ENCODE measurements around the gene MRPL12. TPM values are rescaled to one million over a fixed set of nuclear protein-coding genes. Genes with fewer than 3 reads are reported as not detected.

Gene MRPL12
- total RNA-seq, 1 experiment from 2014 or later, result 260 TPM

DNA sequence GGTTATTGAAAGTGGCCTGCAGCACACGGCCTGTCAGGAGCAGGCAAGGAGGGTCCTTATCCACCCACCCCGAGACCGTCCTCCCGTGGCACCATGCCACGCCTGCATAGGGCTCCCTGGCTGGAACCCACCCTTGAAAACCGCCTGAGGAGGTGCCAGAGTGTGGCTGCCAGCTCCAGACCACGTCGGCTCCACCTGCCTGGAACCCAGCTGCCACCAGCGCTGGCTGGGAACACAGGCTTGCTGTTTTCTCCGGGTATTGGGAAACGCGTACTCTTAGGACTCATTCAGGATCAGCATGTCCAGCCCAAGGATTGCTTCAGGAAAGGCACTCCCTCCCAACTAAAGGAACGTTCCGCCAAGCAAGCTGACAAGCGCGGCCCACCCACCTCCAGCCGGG is 26.3 kb upstream of the MRPL12 start (continued):
- TF ChIP-seq CTCF (IDR thresholded peaks at IDR 0.05 in 2 of 3, conservative IDR thresholded peaks at IDR 0.05 in 1 of 3; ENCODE audit: borderline replicate concordance in 1 of 3, insufficient read depth in 1 of 3, low read depth in 2 of 3, low read length in 2 of 3) (no peak), CBX3 (IDR thresholded peaks at IDR 0.05; ENCODE audit: low read depth) (no peak), YY1 (IDR thresholded peaks at IDR 0.05; ENCODE audit: extremely low read depth, insufficient replicate concordance, low read depth, low read length) (no peak), EGR1 (IDR thresholded peaks at IDR 0.05; ENCODE audit: low read depth) (no peak), ELF1 (IDR thresholded peaks at IDR 0.05; ENCODE audit: borderline replicate concordance, low read depth) (no peak)

DNA sequence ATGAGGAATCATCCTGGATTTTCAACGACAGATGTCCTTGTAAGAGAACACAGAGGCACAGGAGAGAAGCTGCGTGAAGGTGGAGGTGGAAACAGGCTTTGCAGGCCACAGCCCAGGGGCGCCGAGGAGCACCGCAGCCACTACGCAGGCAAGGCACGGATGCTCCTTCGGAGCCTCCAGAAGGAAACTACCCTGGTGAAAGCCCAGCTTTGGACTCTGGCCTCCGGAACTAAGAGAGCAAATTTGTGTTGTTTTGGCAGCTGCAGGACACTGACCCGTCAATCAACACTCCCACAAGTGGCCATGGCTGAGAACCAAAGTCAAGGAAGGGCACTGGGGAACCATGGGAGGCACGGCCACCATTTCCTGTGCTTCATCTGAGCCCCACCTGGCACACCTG is 23.0 kb upstream of the MRPL12 start:
- no TSS peak for BruUV-seq (replicated peaks)
- Histone ChIP-seq H3K9me3 (ENCODE audit: control insufficient read depth in 1 of 2, insufficient read depth in 1 of 2, low read depth in 1 of 2, low read length in 2 of 2) (no peaks in the 10 kb centered on the region), H3K4me3 (replicated peaks in 1 of 2; ENCODE audit: low read depth in 1 of 2, low read length in 2 of 2) (no peak overlapping the region), H3K27me3 (ENCODE audit: insufficient read depth, low read length) (no peaks in the 10 kb centered on the region), H3K79me2 (ENCODE audit: insufficient read depth, low read length) (peaks cover 38% of the 10 kb centered on the region), H3K9me2 (ENCODE audit: insufficient read depth) (no peaks in the 10 kb centered on the region), H3K9ac (ENCODE audit: low read length) (no peak overlapping the region), H3K36me3 (ENCODE audit: control insufficient read depth in 1 of 2, insufficient read depth in 2 of 2, low read length in 2 of 2) (peaks cover 0 to 3% of the 10 kb centered on the region in 2 experiments; a peak in 1 of 4 replicates), H3K4me2 (ENCODE audit: low read length) (no peak overlapping the region), H4K20me1 (ENCODE audit: insufficient read depth) (peaks cover 6% of the 10 kb centered on the region; the same call in 1 of the 2 replicates), H3K27ac (ENCODE audit: low read depth, low read length) (no peak overlapping the region), H2AFZ (ENCODE audit: low read depth, low read length, poor library complexity, severe bottlenecking) (no peak overlapping the region), H3K4me1 (ENCODE audit: control insufficient read depth in 1 of 2, insufficient read depth in 2 of 2, low read length in 2 of 2) (peaks cover 14 to 18% of the 10 kb centered on the region in 2 experiments)
- TF ChIP-seq POLR2AphosphoS5 (IDR thresholded peaks at IDR 0.05; ENCODE audit: low read depth, low read length) (no peak), YY1 (IDR thresholded peaks at IDR 0.05; ENCODE audit: extremely low read depth, insufficient replicate concordance, low read depth, low read length) (no peak), ELF1 (IDR thresholded peaks at IDR 0.05; ENCODE audit: borderline replicate concordance, low read depth) (no peak), SRF (IDR thresholded peaks at IDR 0.05; ENCODE audit: low read depth) (no peak), EZH2phosphoT487 (IDR thresholded peaks at IDR 0.05; ENCODE audit: borderline replicate concordance) (no peak), CTCF (IDR thresholded peaks at IDR 0.05 in 2 of 3, conservative IDR thresholded peaks at IDR 0.05 in 1 of 3; ENCODE audit: borderline replicate concordance in 1 of 3, insufficient read depth in 1 of 3, low read depth in 2 of 3, low read length in 2 of 3) (no peak), RAD21 (IDR thresholded peaks at IDR 0.05; ENCODE audit: low read depth) (no peak), SP1 (IDR thresholded peaks at IDR 0.05; ENCODE audit: low read depth) (no peak), EGR1 (IDR thresholded peaks at IDR 0.05; ENCODE audit: low read depth) (no peak), CEBPB (IDR thresholded peaks at IDR 0.05; ENCODE audit: low read depth) (no peak), JUND (IDR thresholded peaks at IDR 0.05) (no peak), ATF3 (IDR thresholded peaks at IDR 0.05) (no peak), EZH2 (IDR thresholded peaks at IDR 0.05) (no peak), ZFX (IDR thresholded peaks at IDR 0.05) (no peak), ZNF274 (IDR thresholded peaks at IDR 0.05; ENCODE audit: low read depth, low read length) (no peak), MAX (IDR thresholded peaks at IDR 0.05) (no peak), CBX3 (IDR thresholded peaks at IDR 0.05; ENCODE audit: low read depth) (no peak), FOSL1 (IDR thresholded peaks at IDR 0.05; ENCODE audit: low read depth) (no peak), POLR2A (IDR thresholded peaks at IDR 0.05; ENCODE audit: borderline replicate concordance, extremely low read depth, insufficient read depth, insufficient read length) (no peak), SIN3A (IDR thresholded peaks at IDR 0.05; ENCODE audit: low read depth) (no peak)
- ATAC-seq (no peak), DNase-seq (ENCODE audit: low read depth, low spot score) (no peak)
- ChIA-PET CTCF (no interaction called here), POLR2A (no interaction called here), RAD21 (ENCODE audit: low non-redundant PET in 1 of 2, low total read pairs in 2 of 2, uncharacterized antibody in 2 of 2, unreplicated experiment in 2 of 2) (no interaction called here)
- intact Hi-C loops (cut with micrococcal nuclease), result no loop called here

Data from HCT116 (cell line).